Activated gamma-delta T cell treated with Interleukin-2 at 50 U/mL for 16 hours (primary cell): ENCODE results near the gene PDZD2.

Experiments used
- DNase-seq: peaks from one replicate; pipeline ENCODE4 v3.0.0-alpha.2; 2020

PDZD2 gene

DNA sequence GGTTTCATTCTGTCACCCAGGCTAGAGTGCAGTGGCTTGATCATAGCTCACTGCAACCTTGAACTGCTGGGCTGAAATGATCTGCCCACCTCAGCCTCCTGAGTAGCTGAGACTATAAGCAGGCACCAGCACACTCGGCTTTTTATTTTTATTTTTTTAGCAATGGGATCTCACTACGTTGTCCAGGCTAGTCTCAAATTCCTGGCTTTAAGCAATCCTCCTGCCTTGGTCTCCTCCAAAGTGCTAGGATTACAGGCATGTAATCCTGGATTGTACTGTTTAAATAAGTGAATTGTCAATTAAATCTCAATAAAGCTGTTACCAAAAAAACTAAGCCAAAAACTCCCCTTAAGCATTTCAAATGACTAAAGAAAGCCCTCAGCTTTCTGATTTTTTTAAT lies 516.3 kb downstream of the PDZD2 start:
- no peak for DNase-seq

DNA sequence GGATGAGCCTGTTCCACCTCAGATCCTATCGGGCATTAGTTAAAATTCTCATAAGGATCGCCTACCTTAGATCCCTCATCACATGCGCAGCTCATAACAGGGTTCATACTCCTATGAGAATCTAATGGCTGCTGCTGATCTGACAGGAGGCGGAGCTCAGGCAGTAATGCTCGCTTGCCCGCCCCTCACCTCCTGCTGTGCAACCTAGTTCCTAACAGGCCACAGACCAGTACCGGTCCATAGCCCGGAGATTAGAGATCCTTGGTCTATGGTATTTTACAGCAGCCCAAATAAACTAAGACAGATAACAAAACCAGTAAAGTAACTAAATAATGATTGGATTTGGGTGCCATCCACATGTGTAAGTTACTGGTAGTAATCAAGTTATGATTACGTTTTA lies 517.7 kb downstream of the PDZD2 start:
- no peak for DNase-seq

DNA sequence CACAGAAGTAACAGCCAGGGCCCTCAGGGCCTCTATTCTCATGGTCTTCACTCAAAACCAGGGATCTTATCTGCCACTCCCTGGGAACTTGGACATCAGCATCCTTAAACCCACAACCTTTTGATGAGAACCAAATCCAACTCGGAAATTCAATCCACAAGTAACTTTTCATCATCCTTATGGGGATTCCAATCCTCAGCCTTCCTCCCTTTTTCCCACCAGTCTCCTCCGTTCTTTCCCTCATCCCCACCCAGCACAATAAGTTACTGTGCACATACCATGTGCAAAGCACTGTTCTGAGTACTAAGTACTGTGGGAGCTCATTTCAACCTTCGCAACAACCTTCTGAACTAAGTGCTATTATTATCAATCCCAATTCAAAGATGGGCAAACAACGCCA lies 518.1 kb downstream of the PDZD2 start:
- DNase-seq = no peak

DNA sequence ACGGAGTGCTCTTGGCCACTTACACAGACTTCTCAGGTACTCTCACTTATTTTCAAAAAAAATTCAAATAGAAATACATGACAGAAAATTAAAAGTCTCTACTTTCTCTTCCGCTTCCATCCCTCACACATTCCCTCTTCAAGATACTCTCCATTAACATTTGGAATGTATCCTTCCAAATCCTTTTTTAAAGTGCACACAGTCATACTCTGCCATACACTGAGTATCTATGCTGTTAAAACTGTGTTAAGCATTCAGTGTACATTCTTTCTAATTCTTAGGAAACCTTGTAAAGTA lies 519.7 kb downstream of the PDZD2 start:
- DNase-seq = no peak

DNA sequence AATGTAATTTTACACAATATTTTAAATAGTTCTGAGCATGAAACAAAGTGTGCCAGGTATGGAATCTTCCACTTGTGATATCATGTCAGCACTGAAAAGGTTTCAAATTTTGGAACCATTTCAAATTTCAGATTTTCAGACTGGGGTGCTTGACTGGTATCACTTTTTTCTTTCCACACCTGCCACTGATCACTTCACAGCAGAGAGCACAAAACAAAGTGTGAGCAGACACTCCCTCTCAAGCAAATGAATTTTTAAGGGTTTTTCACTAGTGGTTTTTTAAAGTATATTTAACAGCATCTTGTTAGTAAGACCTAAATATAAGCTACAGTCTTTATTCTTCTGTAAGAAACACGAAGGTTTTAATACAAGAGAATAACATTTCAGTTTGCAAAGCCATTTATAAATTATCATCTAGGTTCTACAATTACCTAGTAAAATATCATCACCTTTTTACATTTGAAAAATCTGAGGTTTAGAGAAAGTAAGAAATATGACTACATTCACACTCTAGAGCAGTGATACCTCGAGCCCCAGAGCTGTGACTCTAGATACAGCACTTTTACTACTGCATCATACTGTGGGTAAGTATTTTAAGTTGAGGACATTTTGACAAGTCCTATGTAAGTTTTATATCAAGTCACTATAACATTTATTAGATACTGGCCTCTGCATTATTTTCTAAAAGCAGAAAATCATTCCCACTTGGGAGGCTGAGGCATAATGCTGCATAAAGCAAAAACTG lies 520.6 kb downstream of the PDZD2 start:
- no peak for DNase-seq

DNA sequence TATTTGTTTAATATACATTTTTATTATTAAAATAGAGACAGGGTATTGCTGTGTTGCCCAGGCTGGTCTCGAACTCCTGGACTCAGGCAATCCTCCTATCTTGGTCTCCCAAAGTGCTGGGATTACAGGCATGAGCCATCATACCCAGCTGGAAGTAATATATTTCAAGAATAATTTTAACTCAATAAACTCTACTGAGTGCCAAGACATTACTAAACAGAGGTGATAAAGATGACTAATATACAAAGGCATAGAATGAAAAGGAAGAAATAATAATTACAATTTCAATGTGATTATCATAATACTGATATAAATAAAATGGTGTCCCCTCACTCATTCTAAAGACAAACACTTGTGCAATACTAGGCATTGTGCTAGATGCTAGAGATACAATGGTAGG lies 521.3 kb downstream of the PDZD2 start:
- no peak for DNase-seq
